A549 (cell line): ENCODE measurements around the gene CAMTA1.

Experiments
- CTCF ChIP-seq: fragments of >200 bp; sonication (Bioruptor Twin); formaldehyde crosslinking; IDR thresholded peaks from 3 replicates; pipeline ENCODE4 v1.5.1; 2016
- E2F6 ChIP-seq: IDR thresholded peaks from 2 replicates; pipeline ENCODE4 v1.6.1; 2012; ENCODE audit warnings: low read depth, borderline replicate concordance
- JUN ChIP-seq, 2 experiments: fragments of >200 bp; sonication (Bioruptor Twin); formaldehyde crosslinking; IDR thresholded peaks; 2 replicates in 1 of 2; 3 replicates in 1 of 2; pipeline ENCODE4 v1.6.1; 2016 to 2017
- KDM5A ChIP-seq: fragments of 200-600 bp; sonication (generic); IDR thresholded peaks from 2 replicates; pipeline ENCODE4 v1.6.1; 2016; ENCODE audit warnings: antibody characterized with exemption, mild to moderate bottlenecking
- MAZ ChIP-seq: fragments of 150-350 bp; IDR thresholded peaks from 2 replicates; pipeline ENCODE4 v1.6.1; 2014; ENCODE audit warnings: antibody characterized with exemption, low read depth, low read length, borderline replicate concordance
- MYC ChIP-seq: IDR thresholded peaks from 2 replicates; pipeline ENCODE4 v1.6.1; 2012; ENCODE audit warnings: mild to moderate bottlenecking, inconsistent platforms, low read length, improper control_type of control experiment, borderline replicate concordance
- NFE2L2 ChIP-seq: fragments of 150-350 bp; conservative IDR thresholded peaks from 2 replicates; pipeline ENCODE4 v1.6.1; 2014; ENCODE audit warnings: low read length
- POLR2A ChIP-seq: IDR thresholded peaks from 2 replicates; pipeline ENCODE4 v1.6.1; 2012; ENCODE audit warnings: mild to moderate bottlenecking, low read length
- REST ChIP-seq: fragments of 200-600 bp; sonication (generic); IDR thresholded peaks from 2 replicates; pipeline ENCODE4 v1.6.1; 2016; ENCODE audit warnings: antibody characterized with exemption, mild to moderate bottlenecking, moderate library complexity
- RFX5 ChIP-seq: fragments of 450-650 bp; IDR thresholded peaks from 2 replicates; pipeline ENCODE4 v1.7.1; 2014; ENCODE audit warnings: antibody characterized with exemption, mild to moderate bottlenecking, moderate library complexity
- RNF2 ChIP-seq: fragments of 200-600 bp; sonication (generic); IDR thresholded peaks from 2 replicates; pipeline ENCODE4 v1.6.1; 2016; ENCODE audit warnings: low read depth, mild to moderate bottlenecking, antibody characterized with exemption, moderate library complexity, borderline replicate concordance
- SMC3 ChIP-seq: fragments of >200 bp; sonication (Bioruptor Twin); formaldehyde crosslinking; IDR thresholded peaks from 3 replicates; pipeline ENCODE4 v1.6.1; 2018; ENCODE audit warnings: inconsistent platforms
- TP53 ChIP-seq: fragments of 250-450 bp; sonication (Bioruptor Pico); IDR thresholded peaks from 2 replicates; pipeline ENCODE4 v1.5.0; 2021; ENCODE audit warnings: mild to moderate bottlenecking, moderate library complexity
- TF ChIP-seq, protein P1 (sequence below): fragments of 450-650 bp; IDR thresholded peaks from 2 replicates; pipeline ENCODE4 v1.6.1; 2014; ENCODE audit warnings: antibody characterized with exemption

DNA sequence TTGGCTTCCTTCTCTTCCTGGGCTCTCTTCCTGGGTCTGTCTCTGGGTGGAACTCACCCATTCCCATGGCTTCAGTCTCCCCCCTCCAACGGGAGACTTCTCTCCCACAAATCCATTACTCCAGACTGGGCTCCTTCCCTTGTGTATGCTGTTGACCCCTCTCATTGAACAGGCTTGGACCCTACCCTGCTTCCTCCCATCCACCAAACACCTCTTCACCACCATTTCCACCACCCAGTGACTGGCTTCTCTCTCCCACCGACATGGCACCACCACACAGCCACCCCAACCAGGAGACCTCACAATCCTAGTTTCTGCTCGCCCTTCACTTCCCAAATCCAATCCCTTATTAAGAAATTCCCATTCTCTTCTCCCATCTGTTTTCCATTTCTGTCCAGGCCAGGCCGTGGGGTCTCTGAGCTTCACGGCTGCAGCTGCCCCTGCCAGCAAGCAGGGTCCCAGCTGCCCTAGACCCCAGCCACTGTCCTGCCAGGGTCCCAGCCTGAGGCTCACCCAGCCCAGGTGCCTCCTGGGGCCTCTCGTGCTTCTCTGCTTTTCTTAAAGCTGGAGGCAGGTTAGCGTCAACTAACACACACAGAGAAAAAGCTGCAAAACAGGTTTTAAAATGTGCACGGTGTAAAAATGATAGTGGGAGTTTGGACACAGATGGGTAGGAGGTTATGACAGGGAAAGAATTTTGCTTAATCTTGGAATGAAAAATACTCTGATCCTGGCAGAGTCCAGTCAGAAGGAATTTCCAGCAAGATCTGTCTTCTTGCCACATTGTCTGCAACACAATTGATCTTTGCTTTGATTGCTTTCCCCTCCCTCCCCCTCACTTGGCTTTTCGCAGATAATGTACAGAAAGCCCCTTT is 602.0 kb downstream of the CAMTA1 start:
- TF ChIP-seq TP53 (CRISPR knock-in tag), result no peak
- TF ChIP-seq MYC, result no peak
- TF ChIP-seq CTCF, result no peak
- no peak for TF ChIP-seq SMC3
- TF ChIP-seq JUN (IDR thresholded peaks at IDR 0.05), result no peak
- TF ChIP-seq NFE2L2, result no peak
- no peak for TF ChIP-seq MAZ
- no peak for TF ChIP-seq REST
- TF ChIP-seq RNF2, result no peak
- no peak for TF ChIP-seq KDM5A
- TF ChIP-seq POLR2A, result no peak
- TF ChIP-seq, protein P1, sequence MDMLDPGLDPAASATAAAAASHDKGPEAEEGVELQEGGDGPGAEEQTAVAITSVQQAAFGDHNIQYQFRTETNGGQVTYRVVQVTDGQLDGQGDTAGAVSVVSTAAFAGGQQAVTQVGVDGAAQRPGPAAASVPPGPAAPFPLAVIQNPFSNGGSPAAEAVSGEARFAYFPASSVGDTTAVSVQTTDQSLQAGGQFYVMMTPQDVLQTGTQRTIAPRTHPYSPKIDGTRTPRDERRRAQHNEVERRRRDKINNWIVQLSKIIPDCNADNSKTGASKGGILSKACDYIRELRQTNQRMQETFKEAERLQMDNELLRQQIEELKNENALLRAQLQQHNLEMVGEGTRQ, result no peak
- no peak for TF ChIP-seq E2F6
- TF ChIP-seq RFX5, result no peak
